Measurements from ENCODE around the gene BTD.

BTD gene

GRCh38 chr3:15637131-15637951 is 35.8 kb downstream of the BTD start:
- no peak for DNase-seq

- DNase-seq = no peak
Measured at GRCh38 chr3:15638193-15638890, 36.8 kb downstream of the BTD start.

- no peak for DNase-seq
Measured at GRCh38 chr3:15638891-15639262, 37.3 kb downstream of the BTD start.

- DNase-seq = no peak
Measured at GRCh38 chr3:15645246-15645645, 43.7 kb downstream of the BTD start.

- DNase-seq = peak; percentile 98
Measured at GRCh38 chr3:15645740-15646501, 44.4 kb downstream of the BTD start.

- peak; percentile 99 for DNase-seq
Measured at GRCh38 chr3:15646851-15647511, 45.4 kb downstream of the BTD start.

- peak; percentile 93 for DNase-seq
Measured at GRCh38 chr3:15647611-15648167, 46.1 kb downstream of the BTD start.

- no peak for DNase-seq
Measured at GRCh38 chr3:15649341-15649740, 47.8 kb downstream of the BTD start.

GRCh38 chr3:15649858-15650257 is 48.3 kb downstream of the BTD start:
- DNase-seq = no peak

- DNase-seq = no peak
Measured at GRCh38 chr3:15651396-15651795, 49.9 kb downstream of the BTD start.

GRCh38 chr3:15653321-15653720 is 51.8 kb downstream of the BTD start:
- DNase-seq = no peak

- DNase-seq = no peak
Measured at GRCh38 chr3:15654127-15654526, 52.6 kb downstream of the BTD start.

GRCh38 chr3:15654891-15655290 is 53.3 kb downstream of the BTD start:
- no peak for DNase-seq

GRCh38 chr3:15656342-15656741 is 54.8 kb downstream of the BTD start:
- no peak for DNase-seq

- DNase-seq = no peak
Measured at GRCh38 chr3:15657016-15657415, 55.5 kb downstream of the BTD start.

GRCh38 chr3:15659254-15659975 is 57.9 kb downstream of the BTD start:
- DNase-seq = no peak

GRCh38 chr3:15660055-15660935 is 58.8 kb downstream of the BTD start:
- no peak for DNase-seq

GRCh38 chr3:15664144-15664543 is 62.6 kb downstream of the BTD start:
- DNase-seq = no peak

GRCh38 chr3:15665510-15666150 is 64.1 kb downstream of the BTD start:
- DNase-seq = no peak

- no peak for DNase-seq
Measured at GRCh38 chr3:15666277-15666676, 64.7 kb downstream of the BTD start.

GRCh38 chr3:15667484-15667883 is 65.9 kb downstream of the BTD start:
- no peak for DNase-seq

Data from NCI-H226 (cell line).